Caco-2 (cell line): ENCODE measurements around the gene CFAP299. TPM values are rescaled to one million over a fixed set of nuclear protein-coding genes. Genes with fewer than 3 reads are reported as not detected.
"Not testable (repeated sequence)": the region's sequence is repeated elsewhere in the genome, so short reads cannot be mapped to it uniquely, and the experiment has no call there.

Source experiments
- BruUV-seq: library from RNA; stranded (reverse); fragments of 400-500 nt; replicated peaks from 2 replicates; lab custom pipeline; 2021; lab: Mats Ljungman, UMichigan
- CTCF ChIA-PET: fragments of 300-600 bp; sonication (Branson Sonifier 250); formaldehyde crosslinking; loops from one replicate; lab custom pipeline; 2022; ENCODE audit warnings: antibody characterized with exemption; lab: Charles Lee
- POLR2A ChIA-PET: fragments of 300-600 bp; sonication (Branson Sonifier 250); formaldehyde crosslinking; loops from one replicate; lab custom pipeline; 2022; ENCODE audit warnings: antibody characterized with exemption; lab: Charles Lee
- DNase-seq, 2 experiments: peaks; one replicate each; pipeline versions ENCODE4 v3.0.0 to v3.0.0-alpha.2; 2020 to 2022
- H3K27me3 ChIP-seq: replicated peaks from 2 replicates; pipeline ENCODE4 v1.6.0; 2011; ENCODE audit warnings: low read length; ENCODE audit not compliant: control insufficient read depth, insufficient read depth
- H3K36me3 ChIP-seq: 2 replicates; pipeline ENCODE4 v1.5.1; 2011; ENCODE audit warnings: low read length; ENCODE audit not compliant: control insufficient read depth, insufficient read depth
- H3K4me1 ChIP-seq: fragments of 250-450 bp; sonication (Bioruptor Pico); 2 replicates; pipeline ENCODE4 v1.5.1; 2020; ENCODE audit warnings: mild to moderate bottlenecking
- H3K4me3 ChIP-seq: 2 replicates; pipeline ENCODE4 v1.5.1; 2011; ENCODE audit warnings: low read depth, mild to moderate bottlenecking, control low read depth, low read length
- H3K9me3 ChIP-seq: fragments of 250-450 bp; sonication (Bioruptor Pico); 2 replicates; pipeline ENCODE4 v1.5.1; 2020; ENCODE audit warnings: mild to moderate bottlenecking, moderate library complexity
- H3K27ac Mint-ChIP-seq: one replicate; pipeline ENCODE4 v1.8.0; 2022; ENCODE audit warnings: mixed read lengths; ENCODE audit not compliant: unreplicated experiment
- H3K27me3 Mint-ChIP-seq: one replicate; pipeline ENCODE4 v1.8.0; 2022; ENCODE audit warnings: mixed read lengths; ENCODE audit not compliant: insufficient read depth, unreplicated experiment
- H3K36me3 Mint-ChIP-seq: one replicate; pipeline ENCODE4 v1.8.0; 2022; ENCODE audit warnings: mild to moderate bottlenecking, mixed read lengths; ENCODE audit not compliant: insufficient read depth, unreplicated experiment
- H3K4me1 Mint-ChIP-seq: one replicate; pipeline ENCODE4 v1.8.0; 2022; ENCODE audit warnings: low read depth, mixed read lengths; ENCODE audit not compliant: unreplicated experiment
- H3K4me3 Mint-ChIP-seq: one replicate; pipeline ENCODE4 v1.8.0; 2022; ENCODE audit warnings: mild to moderate bottlenecking, moderate library complexity, mixed read lengths; ENCODE audit not compliant: unreplicated experiment
- H3K9me3 Mint-ChIP-seq: one replicate; pipeline ENCODE4 v1.8.0; 2022; ENCODE audit warnings: mixed read lengths; ENCODE audit not compliant: unreplicated experiment
- intact Hi-C: fragments of 100-400 bp; cut with micrococcal nuclease; formaldehyde crosslinking; loops from one replicate; pipeline ENCODE4 v1.10.0; 2022; ENCODE audit not compliant: unreplicated experiment
- total RNA-seq: library from RNA; stranded (reverse); gene quantifications from 2 replicates; pipeline ENCODE4 v1.2.3, GENCODE V29; 2022
- TF ChIP-seq, protein P1 (sequence below), 2 experiments: fragments of 200-600 bp in 1 of 2; IDR thresholded peaks; 1 replicate in 1 of 2; 2 replicates in 1 of 2; pipeline versions ENCODE4 v1.5.1 to v1.8.0; 2011 to 2022; ENCODE audit warnings: antibody characterized with exemption in 1 of 2, control low read depth in 1 of 2, inconsistent platforms in 1 of 2, low read depth in 1 of 2, low read length in 1 of 2, mild to moderate bottlenecking in 1 of 2, moderate library complexity in 1 of 2; ENCODE audit not compliant: insufficient read depth in 1 of 2, severe bottlenecking in 1 of 2, unreplicated experiment in 1 of 2

Gene CFAP299
- total RNA-seq, 1 experiment from 2014 or later = not detected

DNA sequence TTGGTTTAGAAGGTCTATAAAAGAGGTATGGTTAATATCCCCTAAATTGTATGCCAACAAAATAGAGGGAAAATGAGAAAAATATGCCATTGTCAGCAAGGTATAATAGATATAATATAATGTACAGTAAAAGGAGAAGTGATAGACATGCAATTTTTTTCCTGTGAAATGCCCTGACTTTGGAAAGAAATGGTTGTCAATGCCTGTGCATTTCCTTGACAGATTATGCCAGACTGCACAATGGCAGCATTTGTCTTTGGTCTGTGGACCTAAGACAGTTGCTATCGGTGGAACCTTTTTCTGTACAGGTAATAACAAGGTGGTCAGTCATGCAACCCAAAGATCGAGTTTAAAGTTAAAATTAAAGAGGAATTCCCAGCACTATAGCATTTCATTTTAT is 301.7 kb downstream of the CFAP299 start:
- Mint-ChIP-seq H3K4me1 (no peaks in the 10 kb centered on the region), H3K36me3 (no peaks in the 10 kb centered on the region), H3K4me3 (no peak overlapping the region), H3K27me3 (no peaks in the 10 kb centered on the region), H3K9me3 (no peaks in the 10 kb centered on the region), H3K27ac (no peak overlapping the region)
- TF ChIP-seq, protein P1, sequence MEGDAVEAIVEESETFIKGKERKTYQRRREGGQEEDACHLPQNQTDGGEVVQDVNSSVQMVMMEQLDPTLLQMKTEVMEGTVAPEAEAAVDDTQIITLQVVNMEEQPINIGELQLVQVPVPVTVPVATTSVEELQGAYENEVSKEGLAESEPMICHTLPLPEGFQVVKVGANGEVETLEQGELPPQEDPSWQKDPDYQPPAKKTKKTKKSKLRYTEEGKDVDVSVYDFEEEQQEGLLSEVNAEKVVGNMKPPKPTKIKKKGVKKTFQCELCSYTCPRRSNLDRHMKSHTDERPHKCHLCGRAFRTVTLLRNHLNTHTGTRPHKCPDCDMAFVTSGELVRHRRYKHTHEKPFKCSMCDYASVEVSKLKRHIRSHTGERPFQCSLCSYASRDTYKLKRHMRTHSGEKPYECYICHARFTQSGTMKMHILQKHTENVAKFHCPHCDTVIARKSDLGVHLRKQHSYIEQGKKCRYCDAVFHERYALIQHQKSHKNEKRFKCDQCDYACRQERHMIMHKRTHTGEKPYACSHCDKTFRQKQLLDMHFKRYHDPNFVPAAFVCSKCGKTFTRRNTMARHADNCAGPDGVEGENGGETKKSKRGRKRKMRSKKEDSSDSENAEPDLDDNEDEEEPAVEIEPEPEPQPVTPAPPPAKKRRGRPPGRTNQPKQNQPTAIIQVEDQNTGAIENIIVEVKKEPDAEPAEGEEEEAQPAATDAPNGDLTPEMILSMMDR (IDR thresholded peaks at IDR 0.05; ENCODE audit: insufficient read depth in 1 of 2, low read depth in 1 of 2, low read length in 1 of 2, severe bottlenecking in 1 of 2, unreplicated experiment in 1 of 2) = no peak
- BruUV-seq = no TSS peak
- intact Hi-C loops = no loop called here
- Histone ChIP-seq H3K4me3 (no peak overlapping the region), H3K4me1 (no peaks in the 10 kb centered on the region), H3K9me3 (no peaks in the 10 kb centered on the region), H3K27me3 (no peaks in the 10 kb centered on the region), H3K36me3 (no peaks in the 10 kb centered on the region)
- ChIA-PET POLR2A (no interaction called here), CTCF (no interaction called here)
- DNase-seq = no peak

DNA sequence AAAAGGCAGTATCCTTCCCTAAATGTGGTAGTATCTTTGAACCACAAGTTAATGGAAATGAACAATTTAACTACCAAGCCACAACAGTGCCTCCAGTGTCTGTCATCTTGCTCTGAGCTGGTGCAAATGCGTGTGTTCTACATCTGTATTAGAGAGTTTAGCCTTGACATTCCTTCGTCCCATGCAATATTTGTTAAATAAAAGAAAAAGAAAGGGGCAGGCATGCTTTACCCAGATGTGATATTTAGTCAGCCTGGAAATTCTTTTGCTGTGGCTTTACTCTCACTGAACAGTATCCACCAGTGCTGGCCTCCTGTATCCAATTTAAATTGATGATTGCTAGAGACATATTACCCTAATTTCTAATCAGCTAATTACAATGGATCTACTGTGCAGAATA is 310.5 kb downstream of the CFAP299 start:
- Mint-ChIP-seq H3K4me1 (no peaks in the 10 kb centered on the region), H3K27ac (no peak overlapping the region), H3K9me3 (no peaks in the 10 kb centered on the region), H3K27me3 (no peaks in the 10 kb centered on the region), H3K4me3 (no peak overlapping the region), H3K36me3 (no peaks in the 10 kb centered on the region)
- Histone ChIP-seq H3K4me3 (no peak overlapping the region), H3K9me3 (no peaks in the 10 kb centered on the region), H3K4me1 (no peaks in the 10 kb centered on the region), H3K27me3 (no peaks in the 10 kb centered on the region), H3K36me3 (no peaks in the 10 kb centered on the region)
- DNase-seq = no peak
- no TSS peak for BruUV-seq
- TF ChIP-seq, protein P1 (IDR thresholded peaks at IDR 0.05; ENCODE audit: insufficient read depth in 1 of 2, low read depth in 1 of 2, low read length in 1 of 2, severe bottlenecking in 1 of 2, unreplicated experiment in 1 of 2) = no peak
- intact Hi-C loops = no loop called here
- CTCF ChIA-PET = no interaction called here
- POLR2A ChIA-PET = no interaction called here

DNA sequence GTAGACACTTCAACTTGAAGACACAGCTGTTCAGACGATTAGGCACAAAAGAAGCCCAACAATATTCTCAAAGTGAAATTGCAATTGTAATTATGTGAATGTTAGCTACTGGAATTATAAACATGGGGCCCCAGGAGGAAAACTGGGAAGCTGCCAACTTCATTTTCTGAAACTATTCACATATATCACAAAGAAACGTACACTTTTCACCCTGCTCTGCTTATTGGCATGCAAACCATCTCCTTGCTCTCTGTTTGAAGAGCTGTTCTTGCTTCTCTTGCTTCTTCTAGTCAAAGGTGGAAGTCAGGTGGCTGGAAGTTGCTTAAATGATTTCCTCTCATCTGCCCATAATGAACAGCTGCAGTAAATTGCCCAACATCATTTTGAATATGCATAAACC is 320.1 kb downstream of the CFAP299 start:
- no peaks in the 10 kb centered on the region for H3K36me3 ChIP-seq
- Mint-ChIP-seq H3K27me3 (no peaks in the 10 kb centered on the region), H3K9me3 (no peaks in the 10 kb centered on the region), H3K27ac (no peak overlapping the region), H3K4me1 (no peaks in the 10 kb centered on the region), H3K4me3 (no peak overlapping the region), H3K36me3 (no peaks in the 10 kb centered on the region)
- TF ChIP-seq, protein P1 (IDR thresholded peaks at IDR 0.05; ENCODE audit: insufficient read depth in 1 of 2, low read depth in 1 of 2, low read length in 1 of 2, severe bottlenecking in 1 of 2, unreplicated experiment in 1 of 2) = no peak
- ChIA-PET CTCF (no interaction called here), POLR2A (interaction anchor here (0.5 kb wide), 1 partner anchor 54 kb away, joined by 4 read pairs; no protein-coding TSS in a partner anchor)
- DNase-seq = no peak
- no peak overlapping the region for H3K4me3 ChIP-seq
- BruUV-seq = no TSS peak
- no peaks in the 10 kb centered on the region for H3K9me3 ChIP-seq
- H3K27me3 ChIP-seq = no peaks in the 10 kb centered on the region
- no peaks in the 10 kb centered on the region for H3K4me1 ChIP-seq
- intact Hi-C loops = no loop called here

DNA sequence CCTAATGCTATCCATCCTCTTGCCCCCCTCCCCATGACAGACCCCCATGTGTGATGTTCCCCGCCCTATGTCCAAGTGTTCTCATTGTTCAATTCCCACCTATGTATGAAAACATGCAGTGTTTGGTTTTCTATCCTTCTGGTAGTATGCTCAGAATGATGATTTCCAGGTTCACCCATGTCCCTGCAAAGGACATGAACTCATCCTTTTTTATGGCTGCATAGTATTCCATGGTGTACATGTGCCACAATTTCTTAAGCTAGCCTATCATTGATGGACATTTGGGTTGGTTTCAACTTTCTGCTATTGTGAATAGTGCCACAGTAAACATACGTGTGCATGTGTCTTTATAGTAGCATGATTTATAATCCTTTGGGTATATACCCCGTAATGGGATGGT is 334.6 kb downstream of the CFAP299 start:
- H3K4me1 Mint-ChIP-seq, H3K27me3 ChIP-seq, intact Hi-C loops, H3K36me3 Mint-ChIP-seq, DNase-seq, BruUV-seq, H3K36me3 ChIP-seq, H3K9me3 ChIP-seq, H3K4me3 ChIP-seq, H3K9me3 Mint-ChIP-seq, H3K4me3 Mint-ChIP-seq, CTCF ChIA-PET, H3K4me1 ChIP-seq, H3K27ac Mint-ChIP-seq, H3K27me3 Mint-ChIP-seq, POLR2A ChIA-PET: not testable (repeated sequence)
